Measurements from ENCODE around the gene ATAD2B.

Gene ATAD2B

DNA sequence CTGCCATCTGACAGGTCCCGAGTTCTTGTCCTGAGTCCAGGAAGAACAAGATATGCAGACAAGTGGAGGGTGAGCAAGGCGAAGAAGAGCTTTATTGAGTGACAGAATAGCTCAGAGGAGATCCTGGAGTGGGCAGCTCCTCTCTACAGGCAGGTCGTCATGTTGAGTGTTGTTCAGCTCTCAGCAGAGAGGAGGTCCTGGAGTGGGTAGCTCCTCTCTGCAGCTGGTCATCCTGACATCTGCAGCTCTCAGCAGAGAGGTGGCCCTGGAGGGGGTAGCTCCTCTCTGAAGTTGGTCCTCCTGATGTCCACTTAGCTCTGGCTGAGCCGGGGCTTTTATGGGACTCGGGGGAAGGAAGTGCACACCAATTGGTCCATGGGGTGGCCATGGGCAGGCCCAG is 90.4 kb downstream of the ATAD2B start:
- no peak for DNase-seq

DNA sequence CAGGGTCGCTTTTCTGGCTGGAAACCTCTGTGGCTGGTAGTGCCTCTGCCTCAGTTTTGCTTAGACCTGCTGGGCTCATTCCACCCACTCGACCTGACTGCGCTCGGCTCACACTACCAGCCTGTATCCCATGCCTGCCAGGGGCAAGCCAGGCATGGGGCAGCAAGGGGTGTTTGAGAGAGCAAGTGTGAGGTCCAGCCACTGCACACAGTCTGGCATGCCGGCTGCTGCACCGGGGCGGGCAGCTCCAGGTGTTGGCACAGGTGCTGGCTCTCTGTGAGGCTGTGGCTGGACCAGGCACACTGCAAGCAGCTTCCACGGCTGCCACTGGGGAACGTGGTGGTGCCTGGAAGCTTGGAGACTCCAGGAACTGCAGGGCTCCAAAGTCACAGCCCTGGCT is 90.9 kb downstream of the ATAD2B start:
- no peak for DNase-seq

- no peak for DNase-seq
Observed at GRCh38 chr2:23835423-23835822, 91.5 kb downstream of the ATAD2B start.

GRCh38 chr2:23828986-23829385 is 97.9 kb downstream of the ATAD2B start:
- no peak for DNase-seq

DNA sequence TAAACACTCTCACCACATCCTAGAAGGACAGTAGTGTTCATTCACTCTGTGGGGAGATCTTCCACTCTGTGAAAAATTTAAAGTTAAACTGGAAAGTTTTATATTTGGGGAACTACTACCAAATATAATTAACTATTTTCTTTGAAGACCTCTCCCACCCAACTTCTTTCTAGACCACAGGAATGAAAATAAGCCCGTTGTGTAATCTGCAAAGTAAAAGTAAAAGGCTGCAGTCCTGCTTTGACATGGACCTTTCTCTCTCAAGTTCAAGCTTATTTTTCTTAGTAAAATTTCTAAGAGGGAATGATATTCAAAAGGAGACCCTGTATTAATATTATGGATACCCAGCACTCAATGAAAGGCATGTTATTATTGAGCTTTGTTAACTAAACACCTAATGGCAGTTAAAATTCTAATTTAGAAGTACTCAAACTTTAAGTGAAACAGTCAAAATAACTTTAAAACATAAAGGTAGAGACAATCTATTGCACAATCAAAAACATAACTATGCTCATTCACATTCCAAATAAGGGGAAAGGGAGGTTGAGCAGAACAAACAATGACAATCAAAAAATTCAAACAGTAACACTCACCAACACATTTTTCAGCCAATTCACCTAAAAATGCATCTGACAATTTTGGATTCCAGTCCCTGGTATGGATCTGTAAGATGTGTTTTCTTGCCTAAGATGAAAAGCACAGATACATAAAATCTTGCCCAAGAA is 98.5 kb downstream of the ATAD2B start:
- DNase-seq = no peak

GRCh38 chr2:23827287-23827686 is 99.6 kb downstream of the ATAD2B start:
- DNase-seq = no peak

- DNase-seq = no peak
Observed at GRCh38 chr2:23826771-23827170, 100.2 kb downstream of the ATAD2B start.

- no peak for DNase-seq
Observed at GRCh38 chr2:23826040-23826439, 100.9 kb downstream of the ATAD2B start.

GRCh38 chr2:23824777-23825212 is 102.1 kb downstream of the ATAD2B start:
- peak; percentile 65 for DNase-seq

GRCh38 chr2:23823863-23824262 is 103.1 kb downstream of the ATAD2B start:
- no peak for DNase-seq

- no peak for DNase-seq
Observed at GRCh38 chr2:23814963-23815362, 112.0 kb downstream of the ATAD2B start.

GRCh38 chr2:23813438-23813837 is 113.5 kb downstream of the ATAD2B start:
- no peak for DNase-seq

GRCh38 chr2:23809150-23809549 is 117.8 kb downstream of the ATAD2B start:
- no peak for DNase-seq

DNA sequence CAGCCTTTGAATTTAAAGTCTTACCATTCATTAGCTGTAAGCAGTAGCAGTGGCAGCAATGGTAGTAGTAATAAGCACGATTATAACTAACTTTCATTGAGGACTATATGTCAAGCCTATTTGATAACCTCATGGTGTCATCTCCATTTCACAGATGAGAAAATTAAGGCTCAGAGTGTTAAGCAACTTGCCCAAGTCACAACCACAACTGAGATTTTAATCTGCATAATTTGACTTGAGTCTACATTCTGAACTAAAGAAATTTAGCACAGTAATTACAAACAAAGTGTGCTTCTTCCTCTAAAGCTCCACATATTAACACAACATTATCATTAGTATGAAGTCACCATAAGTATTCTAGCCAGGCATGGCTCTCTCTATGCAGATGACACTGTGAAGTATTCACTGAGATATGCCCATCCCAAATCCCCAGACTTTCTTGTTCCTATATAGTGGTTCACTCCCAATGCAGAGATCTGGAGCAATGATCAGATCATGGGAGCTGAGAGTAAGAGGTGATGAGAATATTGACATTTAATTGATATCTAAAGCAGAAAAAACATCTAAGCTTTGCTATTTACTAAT is 120.2 kb downstream of the ATAD2B start:
- no peak for DNase-seq

DNA sequence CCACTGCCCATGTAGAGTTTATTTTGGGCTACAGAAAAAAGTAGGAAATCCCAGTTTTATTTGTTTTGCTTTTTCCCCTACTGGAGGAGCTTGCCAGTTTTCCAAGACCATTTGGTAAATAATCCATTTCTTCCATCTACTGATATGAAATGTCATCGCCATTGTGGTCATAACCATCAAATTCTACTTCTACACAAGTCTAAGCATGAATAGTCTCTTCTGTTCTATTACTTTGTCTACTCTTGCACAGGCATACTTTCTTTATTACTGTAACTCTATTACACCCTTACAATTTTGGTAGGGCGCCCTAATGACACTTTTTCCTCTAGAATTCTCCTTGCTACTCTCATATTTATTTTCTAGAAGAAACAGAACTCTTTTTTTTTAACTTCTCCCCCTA is 120.7 kb downstream of the ATAD2B start:
- DNase-seq = no peak

- peak; percentile 35 for DNase-seq
Observed at GRCh38 chr2:23803965-23804542, 122.9 kb downstream of the ATAD2B start.

- no peak for DNase-seq
Observed at GRCh38 chr2:23803264-23803964, 123.5 kb downstream of the ATAD2B start.

DNA sequence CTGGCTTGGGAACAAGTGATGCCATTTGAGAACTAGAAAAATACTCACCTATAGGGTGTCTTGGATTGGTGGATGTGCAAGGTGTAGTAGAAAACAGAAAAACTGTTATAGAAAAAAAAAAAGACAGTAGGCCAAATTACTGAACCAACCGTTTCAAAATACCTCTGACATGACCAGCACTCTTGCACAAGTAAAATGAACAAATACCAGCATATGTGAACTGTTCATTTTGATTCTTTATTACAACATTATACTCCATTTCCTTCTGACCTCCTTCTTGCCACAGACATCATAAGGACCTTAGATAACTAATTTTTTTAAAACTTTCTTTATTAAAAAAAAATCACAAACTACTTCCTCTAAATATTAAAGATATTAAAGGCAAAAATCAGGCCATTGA is 125.5 kb downstream of the ATAD2B start:
- no peak for DNase-seq

DNA sequence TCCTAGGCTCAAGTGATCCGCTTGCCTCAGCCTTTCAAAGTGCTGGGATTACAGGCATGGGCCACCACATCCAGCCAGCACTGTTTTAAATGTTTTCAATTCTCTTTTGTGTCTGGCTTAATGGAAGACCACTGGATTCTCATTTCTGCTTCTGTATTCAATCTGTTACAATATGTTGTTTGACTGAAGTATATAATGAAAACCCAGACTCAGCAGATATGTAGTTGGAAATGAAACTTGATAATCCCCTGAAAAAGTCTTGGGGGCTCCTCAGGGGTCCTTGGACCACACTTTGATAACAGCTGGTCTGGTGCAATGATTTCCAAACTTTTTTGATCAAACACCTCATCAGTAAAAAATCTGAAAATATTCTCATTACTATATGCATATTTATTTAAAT is 132.7 kb downstream of the ATAD2B start:
- DNase-seq = no peak

DNA sequence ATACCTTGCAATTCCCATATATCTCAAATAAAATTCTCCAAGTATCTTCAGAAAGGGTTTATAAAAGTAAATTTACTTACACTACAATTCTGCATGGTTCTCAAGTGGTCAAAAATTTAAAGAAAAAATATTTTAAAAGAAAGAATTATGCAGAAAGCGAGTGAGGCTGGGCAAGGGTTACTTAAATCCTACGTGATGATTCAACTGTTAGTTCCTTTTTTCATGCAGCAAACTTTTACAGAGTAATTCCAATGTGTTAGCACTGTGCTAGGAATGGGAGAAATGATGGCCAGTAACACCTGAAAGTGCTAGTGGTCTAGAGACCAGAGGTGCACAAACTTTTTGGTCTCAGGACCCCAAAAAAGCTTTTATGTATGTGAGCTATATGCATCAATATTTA is 133.4 kb downstream of the ATAD2B start:
- DNase-seq = no peak

GRCh38 chr2:23791030-23791429 is 135.9 kb downstream of the ATAD2B start:
- no peak for DNase-seq

- DNase-seq = no peak
Observed at GRCh38 chr2:23789012-23789411, 137.9 kb downstream of the ATAD2B start.

DNA sequence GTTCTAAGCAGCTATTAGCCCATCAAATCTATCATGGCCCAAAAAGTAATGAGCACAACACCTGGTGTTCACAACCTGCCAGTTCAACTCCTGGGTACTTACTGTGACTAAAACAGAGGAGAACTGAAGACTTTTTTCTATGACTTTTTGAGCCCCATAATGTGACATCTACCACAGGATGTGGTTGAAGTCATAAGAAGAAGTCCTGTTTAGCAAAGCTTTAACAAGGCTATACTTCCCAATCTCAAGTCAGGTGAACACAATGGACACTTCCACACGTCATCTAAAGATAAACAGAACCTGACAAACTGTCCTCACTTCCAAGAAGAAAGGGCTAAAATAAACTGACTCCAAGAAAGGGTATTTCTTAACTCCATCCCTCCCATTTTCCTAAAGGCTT is 138.8 kb downstream of the ATAD2B start:
- no peak for DNase-seq

DNA sequence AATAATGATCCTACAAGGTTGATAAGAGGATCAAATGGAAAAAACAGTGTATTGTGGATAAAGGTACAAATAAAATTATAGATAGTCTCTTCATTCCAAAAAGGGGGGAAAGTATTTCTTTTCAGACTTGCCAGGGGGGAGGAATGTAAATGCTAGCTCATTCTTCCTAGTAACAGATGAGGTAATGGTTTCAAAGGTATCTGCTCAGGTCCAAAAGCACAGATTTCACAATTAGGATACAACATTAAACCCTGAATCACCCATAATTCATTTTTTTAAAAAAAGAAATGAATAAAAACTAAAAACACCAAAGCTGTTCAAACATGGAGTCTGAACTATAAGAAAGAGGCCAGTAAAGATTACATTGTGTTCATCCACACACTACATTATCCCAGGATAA is 142.0 kb downstream of the ATAD2B start:
- no peak for DNase-seq

All from RPMI8226 (cell line).